A549 (cell line): ENCODE results near the gene SMIM7. TPM values are rescaled to one million over a fixed set of nuclear protein-coding genes. Genes with fewer than 3 reads are reported as not detected.
A peak's percentile ranks its signal among the peaks of the same experiment; 100 is the strongest.

Experiments
- ATAC-seq, 2 experiments: fragments of 200-7000 bp in 1 of 2; fragments of >200 bp in 1 of 2; cut with Nextera tagmentation in 1 of 2; cut with Tn5 transposase in 1 of 2; 3 replicates each; pipeline versions ENCODE4 v1.8.0 to v1.9.1; 2018 to 2020; ENCODE audit warnings: mild to moderate bottlenecking in 1 of 2, moderate library complexity in 1 of 2
- CTCF ChIA-PET: fragments of 300-600 bp; sonication (Branson Sonifier 250); formaldehyde crosslinking; extraction: SDS; loops from one replicate; lab custom pipeline; 2021; ENCODE audit warnings: antibody characterized with exemption, inconsistent platforms; lab: Yijun Ruan, JAX
- POLR2A ChIA-PET: fragments of 350-600 bp; formaldehyde crosslinking; extraction: SDS; loops from one replicate; lab custom pipeline; 2021; ENCODE audit warnings: antibody characterized with exemption, inconsistent platforms; lab: Yijun Ruan, JAX
- DNase-seq, 2 experiments: peaks; one replicate each; pipeline versions ENCODE4 v3.0.0 to v3.0.0-alpha.2; 2011 to 2016; ENCODE audit warnings: low read depth in 1 of 2, low spot score in 1 of 2
- FAIRE-seq: peaks from 2 replicates; lab custom pipeline; 2011; peaks lifted over from hg19 to GRCh38; lab: Jason Lieb, UNC
- H3K27ac ChIP-seq, 2 experiments: fragments of >200 bp; sonication (Bioruptor Twin); formaldehyde crosslinking; 3 replicates each; pipeline ENCODE4 v1.5.1; 2016 to 2017
- H3K4me1 ChIP-seq: fragments of >200 bp; sonication (Bioruptor Twin); formaldehyde crosslinking; 3 replicates; pipeline ENCODE4 v1.6.1; 2016
- H3K4me2 ChIP-seq: fragments of >200 bp; sonication (Bioruptor Twin); formaldehyde crosslinking; 3 replicates; pipeline ENCODE4 v1.6.1; 2016
- H3K4me3 ChIP-seq: fragments of >200 bp; sonication (Bioruptor Twin); formaldehyde crosslinking; 3 replicates; pipeline ENCODE4 v1.5.1; 2016
- H3K9me3 ChIP-seq: fragments of >200 bp; sonication (Bioruptor Twin); formaldehyde crosslinking; 3 replicates; pipeline ENCODE4 v1.6.1; 2016
- BHLHE40 ChIP-seq: IDR thresholded peaks from 2 replicates; pipeline ENCODE4 v1.6.1; 2012; ENCODE audit warnings: low read depth, low read length, inconsistent platforms
- CBX2 ChIP-seq: fragments of 200-600 bp; sonication (generic); IDR thresholded peaks from 2 replicates; pipeline ENCODE4 v1.6.1; 2016; ENCODE audit warnings: low read depth, mild to moderate bottlenecking, borderline replicate concordance
- CBX8 ChIP-seq: fragments of 200-600 bp; sonication (generic); IDR thresholded peaks from 2 replicates; pipeline ENCODE4 v1.6.1; 2016
- CEBPB ChIP-seq, 2 experiments: fragments of >200 bp in 1 of 2; sonication (Bioruptor Twin) in 1 of 2; formaldehyde crosslinking in 1 of 2; IDR thresholded peaks; 2 replicates each; pipeline ENCODE4 v1.6.1; 2012 to 2016
- CTCF ChIP-seq: fragments of >200 bp; sonication (Bioruptor Twin); formaldehyde crosslinking; IDR thresholded peaks from 3 replicates; pipeline ENCODE4 v1.5.1; 2016
- ELK1 ChIP-seq: fragments of 150-350 bp; IDR thresholded peaks from 2 replicates; pipeline ENCODE4 v1.6.1; 2014; ENCODE audit warnings: low read depth, mild to moderate bottlenecking, low read length
- EP300 ChIP-seq, 2 experiments: fragments of >200 bp; sonication (Bioruptor Twin); formaldehyde crosslinking; IDR thresholded peaks; 2 replicates in 1 of 2; 3 replicates in 1 of 2; pipeline ENCODE4 v1.6.1; 2016 to 2017
- ESRRA ChIP-seq: fragments of 150-350 bp; IDR thresholded peaks from 2 replicates; pipeline ENCODE4 v1.6.1; 2014; ENCODE audit warnings: mild to moderate bottlenecking, low read length, borderline replicate concordance
- FOSB ChIP-seq: fragments of 250-450 bp; sonication (Bioruptor Pico); IDR thresholded peaks from 2 replicates; pipeline ENCODE4 v1.5.0; 2020; ENCODE audit warnings: mild to moderate bottlenecking, moderate library complexity
- FOSL2 ChIP-seq, 2 experiments: fragments of 450-650 bp in 1 of 2; fragments of >200 bp in 1 of 2; sonication (Bioruptor Twin) in 1 of 2; formaldehyde crosslinking; IDR thresholded peaks; 2 replicates each; pipeline versions ENCODE4 v1.5.0 to v1.6.1; 2016 to 2020; ENCODE audit warnings: mild to moderate bottlenecking in 1 of 2, moderate library complexity in 1 of 2
- FOXS1 ChIP-seq: fragments of 250-450 bp; sonication (Bioruptor Pico); IDR thresholded peaks from 2 replicates; pipeline ENCODE4 v1.5.0; 2020; ENCODE audit warnings: mild to moderate bottlenecking, moderate library complexity
- GATA3 ChIP-seq: IDR thresholded peaks from 2 replicates; pipeline ENCODE4 v1.6.1; 2012; ENCODE audit warnings: borderline replicate concordance
- HDAC2 ChIP-seq: fragments of 200-600 bp; sonication (generic); IDR thresholded peaks from 2 replicates; pipeline ENCODE4 v1.6.1; 2016
- HES2 ChIP-seq: fragments of >200 bp; sonication (Bioruptor Twin); formaldehyde crosslinking; IDR thresholded peaks from 2 replicates; pipeline ENCODE4 v1.6.1; 2016
- HOXA7 ChIP-seq: fragments of 250-450 bp; sonication (Bioruptor Pico); IDR thresholded peaks from 2 replicates; pipeline ENCODE4 v1.5.0; 2020; ENCODE audit warnings: mild to moderate bottlenecking, moderate library complexity
- HOXB13 ChIP-seq: fragments of 250-450 bp; sonication (Bioruptor Pico); IDR thresholded peaks from 2 replicates; pipeline ENCODE4 v1.5.0; 2020; ENCODE audit warnings: low read depth, mild to moderate bottlenecking, moderate library complexity
- HOXB5 ChIP-seq: fragments of 250-450 bp; sonication (Bioruptor Pico); IDR thresholded peaks from 2 replicates; pipeline ENCODE4 v1.5.0; 2020; ENCODE audit warnings: mild to moderate bottlenecking, moderate library complexity
- JUNB ChIP-seq: fragments of >200 bp; sonication (Bioruptor Twin); formaldehyde crosslinking; IDR thresholded peaks from 2 replicates; pipeline ENCODE4 v1.6.1; 2016
- MAFK ChIP-seq: fragments of 450-650 bp; IDR thresholded peaks from 2 replicates; pipeline ENCODE4 v1.6.1; 2014; ENCODE audit not compliant: partially characterized antibody
- MAZ ChIP-seq: fragments of 150-350 bp; IDR thresholded peaks from 2 replicates; pipeline ENCODE4 v1.6.1; 2014; ENCODE audit warnings: antibody characterized with exemption, low read depth, low read length, borderline replicate concordance
- MYC ChIP-seq: IDR thresholded peaks from 2 replicates; pipeline ENCODE4 v1.6.1; 2012; ENCODE audit warnings: mild to moderate bottlenecking, inconsistent platforms, low read length, improper control_type of control experiment, borderline replicate concordance
- PBX3 ChIP-seq: IDR thresholded peaks from 2 replicates; pipeline ENCODE4 v1.6.1; 2012
- PHF8 ChIP-seq: fragments of 200-600 bp; sonication (generic); IDR thresholded peaks from 2 replicates; pipeline ENCODE4 v1.6.1; 2016; ENCODE audit warnings: low read depth, mild to moderate bottlenecking, antibody characterized with exemption, moderate library complexity, borderline replicate concordance
- POLR2A ChIP-seq: IDR thresholded peaks from 2 replicates; pipeline ENCODE4 v1.6.1; 2012; ENCODE audit warnings: mild to moderate bottlenecking, low read length
- POLR2AphosphoS2 ChIP-seq: conservative IDR thresholded peaks from 2 replicates; pipeline ENCODE4 v1.6.1; 2012; ENCODE audit warnings: low read length, improper control_type of control experiment, inconsistent platforms
- RAD21 ChIP-seq, 2 experiments: fragments of >200 bp in 1 of 2; sonication (Bioruptor Twin) in 1 of 2; formaldehyde crosslinking in 1 of 2; IDR thresholded peaks in 1 of 2; conservative IDR thresholded peaks in 1 of 2; 2 replicates in 1 of 2; 3 replicates in 1 of 2; pipeline ENCODE4 v1.6.1; 2012 to 2018; ENCODE audit warnings: inconsistent platforms in 1 of 2
- RARB ChIP-seq: fragments of 250-450 bp; sonication (Bioruptor Pico); IDR thresholded peaks from 2 replicates; pipeline ENCODE4 v1.8.0; 2021; ENCODE audit warnings: mild to moderate bottlenecking, moderate library complexity
- RCOR1 ChIP-seq: fragments of 150-350 bp; IDR thresholded peaks from 2 replicates; pipeline ENCODE4 v1.6.1; 2014; ENCODE audit warnings: antibody characterized with exemption, low read length, low read depth
- RNF2 ChIP-seq: fragments of 200-600 bp; sonication (generic); IDR thresholded peaks from 2 replicates; pipeline ENCODE4 v1.6.1; 2016; ENCODE audit warnings: low read depth, mild to moderate bottlenecking, antibody characterized with exemption, moderate library complexity, borderline replicate concordance
- ZNF302 ChIP-seq: fragments of 250-450 bp; sonication (Bioruptor Pico); IDR thresholded peaks from 2 replicates; pipeline ENCODE4 v1.9.0; 2021; ENCODE audit warnings: inconsistent platforms, mild to moderate bottlenecking, moderate library complexity
- WGBS: methylation state at CpG from one replicate; pipeline ENCODE4 v1.1.6; 2017; ENCODE audit errors: missing lambda C conversion rate; 5-methylcytosine and 5-hydroxymethylcytosine counted together
- polyA plus RNA-seq, 4 experiments: library from polyadenylated mRNA; depleted of rRNA in 3 of 4; stranded (reverse); fragments of >200 nt; fragmentation: RNase III in 1 of 4; extraction: RNeasy Plus Mini Kit Qiagen cat#74134 plus additional on column Dnase treatment in 1 of 4; gene quantifications; 2 replicates in 3 of 4; 3 replicates in 1 of 4; pipeline ENCODE4 v1.2.3, GENCODE V29; 2011 to 2017

Gene SMIM7
- polyA plus RNA-seq, 2 of the 4 experiments (the other 2 are of a cell fraction): 74.7 to 98.8 TPM

- Histone ChIP-seq H3K4me1 (no peaks in the 10 kb centered on the region), H3K9me3 (no peaks in the 10 kb centered on the region), H3K4me3 (no peak overlapping the region), H3K4me2 (no peak overlapping the region), H3K27ac (no peak overlapping the region)
- POLR2A ChIA-PET: interaction anchor here (1.8 kb wide), 1 partner anchor 23 kb away, joined by 4 read pairs; the partner anchor contains the start of gene MED26
- TF ChIP-seq HOXA7 (CRISPR knock-in tag) (no peak), EP300 (IDR thresholded peaks at IDR 0.05) (no peak), HDAC2 (no peak), RARB (CRISPR knock-in tag) (no peak), CBX2 (no peak), RNF2 (no peak), MAFK (no peak), CBX8 (no peak), FOSB (no peak), FOSL2 (IDR thresholded peaks at IDR 0.05) (no peak), FOSL2 (CRISPR knock-in tag; IDR thresholded peaks at IDR 0.05) (no peak), CTCF (no peak), RAD21 (conservative IDR thresholded peaks at IDR 0.05 in 1 of 2, IDR thresholded peaks at IDR 0.05 in 1 of 2) (no peak), BHLHE40 (no peak), MAZ (no peak), HOXB13 (no peak)
- DNase-seq: no peak
- FAIRE-seq: no peak
- WGBS: 100% methylated on average over 2 of the region's 2 CpGs
- CTCF ChIA-PET: no interaction called here
- ATAC-seq: peak in 1 of 2 experiments; percentile 43; a peak in 1 of 6 replicates
Observed at GRCh38 chr19:16650821-16651220, 9.1 kb downstream of the SMIM7 start.

- ChIA-PET POLR2A (interaction anchor here (1.1 to 1.8 kb wide), 2 partner anchors 10 to 22 kb away, joined by 3 to 4 read pairs; partner anchors contain the start of genes MED26 and SMIM7), CTCF (no interaction called here)
- DNase-seq (no peak), ATAC-seq (no peak; a peak in 1 of 6 replicates)
- Histone ChIP-seq H3K4me3 (no peak overlapping the region), H3K4me2 (no peak overlapping the region), H3K27ac (no peak overlapping the region), H3K4me1 (no peaks in the 10 kb centered on the region)
- 92% methylated on average over 9 of the region's 9 CpGs for WGBS
- TF ChIP-seq CBX2 (no peak), ELK1 (no peak), ZNF302 (CRISPR knock-in tag) (no peak), POLR2AphosphoS2 (no peak), GATA3 (no peak), RNF2 (no peak), MAFK (no peak), HOXB5 (CRISPR knock-in tag) (no peak), JUNB (no peak), PHF8 (no peak), POLR2A (no peak), HDAC2 (no peak), FOSL2 (IDR thresholded peaks at IDR 0.05) (no peak), FOSL2 (CRISPR knock-in tag; IDR thresholded peaks at IDR 0.05) (no peak), RCOR1 (no peak)
- TF ChIP-seq, all 56 proteins: peak for 0
- no peak for FAIRE-seq
- H3K9me3 ChIP-seq: no peaks in the 10 kb centered on the region
Observed at GRCh38 chr19:16649734-16650133, 10.2 kb downstream of the SMIM7 start.

GRCh38 chr19:16645140-16645539 is 14.8 kb downstream of the SMIM7 start:
- WGBS: 91% methylated on average over 8 of the region's 9 CpGs
- H3K27ac ChIP-seq: no peak overlapping the region
- ChIA-PET CTCF (no interaction called here), POLR2A (no interaction called here)
- H3K4me1 ChIP-seq: no peaks in the 10 kb centered on the region
- no peak overlapping the region for H3K4me3 ChIP-seq
- no peaks in the 10 kb centered on the region for H3K9me3 ChIP-seq
- ATAC-seq: no peak
- no peak overlapping the region for H3K4me2 ChIP-seq
- no peak for DNase-seq
- TF ChIP-seq ESRRA: no peak
- no peak for TF ChIP-seq HOXB5 (CRISPR knock-in tag)
- no peak for TF ChIP-seq CEBPB (IDR thresholded peaks at IDR 0.05)
- TF ChIP-seq RNF2: no peak
- no peak for TF ChIP-seq FOXS1 (CRISPR knock-in tag)
- TF ChIP-seq MYC: no peak
- TF ChIP-seq PBX3: no peak
- no peak for TF ChIP-seq CBX2
- no peak for TF ChIP-seq HES2
- TF ChIP-seq, all 56 proteins: peak for 0
- no peak for FAIRE-seq
